GM19351 (cell line): Measurements from ENCODE around the gene ALG8.
"Not testable (repeated sequence)": the region's sequence is repeated elsewhere in the genome, so short reads cannot be mapped to it uniquely, and the experiment has no call there.

Experiments
- ATAC-seq: cut with Tn5 transposase; IDR thresholded peaks from one replicate; pipeline ENCODE4 v1.9.1; 2021; ENCODE audit warnings: mild to moderate bottlenecking, moderate library complexity; ENCODE audit not compliant: unreplicated experiment

ALG8 gene

GRCh38 chr11:78076733-78077403 lies 62.6 kb downstream of the ALG8 start:
- ATAC-seq = no peak

DNA sequence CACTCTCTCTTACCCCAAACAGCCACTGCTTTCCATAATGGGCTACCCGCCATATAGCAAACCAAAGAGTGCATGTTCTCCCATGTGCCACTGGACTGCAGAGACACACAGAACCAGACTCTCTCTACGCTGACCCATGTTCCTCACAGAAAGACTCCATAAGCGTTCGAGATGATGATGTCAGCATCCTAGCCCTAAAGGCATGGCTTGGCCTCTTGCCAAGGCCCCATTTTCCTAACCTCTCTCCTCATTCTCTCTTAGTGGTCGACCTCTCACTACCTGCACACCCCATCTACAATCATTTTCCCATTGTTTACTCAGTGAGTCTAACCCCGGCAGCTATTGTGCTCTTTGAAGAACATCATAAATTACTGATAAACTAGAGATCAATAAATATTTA lies 64.7 kb downstream of the ALG8 start:
- no peak for ATAC-seq

- no peak for ATAC-seq
These were observed 67.0 kb downstream of the ALG8 start for GRCh38 chr11:78072455-78072854.

DNA sequence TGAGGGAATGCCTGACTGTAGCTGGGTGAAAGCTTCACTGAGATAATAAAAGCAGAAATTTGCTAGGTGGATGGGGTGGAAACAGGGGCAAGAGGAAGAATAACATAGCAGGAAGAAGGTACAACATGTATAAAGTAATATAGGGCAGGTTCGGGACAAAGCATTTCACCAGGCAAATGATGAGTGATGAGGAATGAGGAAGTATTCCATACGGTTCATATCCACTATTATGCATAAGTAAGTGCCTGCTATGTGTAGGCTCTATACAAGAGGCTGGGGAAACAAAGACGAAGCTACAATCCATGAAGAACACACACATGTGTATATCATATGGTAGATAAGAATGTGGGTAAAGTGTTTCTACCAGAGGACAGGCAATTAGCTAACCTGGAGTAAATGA lies 67.7 kb downstream of the ALG8 start:
- ATAC-seq = no peak

GRCh38 chr11:78070621-78071020 lies 68.8 kb downstream of the ALG8 start:
- ATAC-seq = no peak

DNA sequence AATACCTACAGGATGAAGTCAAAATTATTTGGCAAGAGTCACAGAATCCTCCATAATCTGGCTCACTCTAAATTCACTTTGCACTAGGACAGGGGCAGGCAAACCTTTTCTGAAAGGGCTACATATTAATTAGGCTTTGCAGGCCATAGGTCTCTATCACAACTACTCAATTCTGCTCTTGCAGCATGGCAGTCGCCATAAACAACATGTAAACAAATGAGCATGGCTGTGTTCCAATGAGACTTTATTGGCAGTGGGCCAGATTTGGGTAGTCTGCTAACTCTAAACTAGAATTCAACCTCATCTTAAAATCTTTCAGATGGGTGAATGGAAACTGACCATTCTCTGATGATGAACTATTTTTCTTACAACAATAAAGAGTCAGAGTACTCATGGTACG lies 70.0 kb downstream of the ALG8 start:
- ATAC-seq = no peak

- no peak for ATAC-seq
These were observed 71.7 kb downstream of the ALG8 start for GRCh38 chr11:78067704-78068103.

DNA sequence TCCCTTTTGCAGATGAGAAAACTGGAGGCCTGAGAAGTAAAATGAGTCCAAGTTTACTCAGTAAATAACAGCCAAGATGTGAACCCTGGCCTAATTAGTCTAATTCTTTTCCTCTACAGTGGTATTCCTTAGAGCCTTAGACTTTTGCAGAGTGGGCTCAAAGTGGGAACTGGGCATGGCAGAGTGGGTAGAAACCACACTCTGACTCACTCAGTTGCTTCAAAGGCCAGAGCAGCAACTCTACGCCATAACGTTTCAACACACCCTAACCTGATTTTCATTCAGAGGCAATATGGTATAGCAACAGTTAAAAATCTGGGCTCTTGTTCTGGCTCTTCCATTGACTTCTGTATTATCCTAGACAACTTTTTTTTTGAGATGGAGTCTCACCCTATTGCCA lies 73.0 kb downstream of the ALG8 start:
- no peak for ATAC-seq

DNA sequence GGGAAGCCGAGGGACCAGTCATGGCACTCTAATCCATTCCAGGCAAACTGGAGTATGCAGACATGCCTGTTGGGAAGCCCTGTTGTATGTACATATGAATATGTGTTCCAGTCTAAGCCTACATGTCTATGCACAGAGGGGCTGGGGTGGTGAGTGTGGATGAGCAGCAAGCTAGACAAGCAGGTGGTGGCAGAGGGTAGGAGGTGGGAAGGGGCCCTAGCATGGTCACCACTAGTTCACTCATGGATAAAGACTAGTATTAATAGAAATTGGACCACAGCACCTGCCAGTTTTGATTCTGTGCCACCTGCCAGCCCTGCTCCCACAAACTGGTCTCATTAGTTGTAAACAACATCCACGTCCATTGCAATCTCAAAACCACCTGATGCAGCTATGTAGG lies 74.2 kb downstream of the ALG8 start:
- ATAC-seq = no peak

GRCh38 chr11:78063440-78064181 lies 75.8 kb downstream of the ALG8 start, which contains the start of gene THRSP:
TSS of gene THRSP (plus strand) at chr11:78063861. CDS start at chr11:78063882, 21 bp downstream.
- no peak for ATAC-seq

GRCh38 chr11:78062671-78063070 lies 76.8 kb downstream of the ALG8 start:
- no peak for ATAC-seq

DNA sequence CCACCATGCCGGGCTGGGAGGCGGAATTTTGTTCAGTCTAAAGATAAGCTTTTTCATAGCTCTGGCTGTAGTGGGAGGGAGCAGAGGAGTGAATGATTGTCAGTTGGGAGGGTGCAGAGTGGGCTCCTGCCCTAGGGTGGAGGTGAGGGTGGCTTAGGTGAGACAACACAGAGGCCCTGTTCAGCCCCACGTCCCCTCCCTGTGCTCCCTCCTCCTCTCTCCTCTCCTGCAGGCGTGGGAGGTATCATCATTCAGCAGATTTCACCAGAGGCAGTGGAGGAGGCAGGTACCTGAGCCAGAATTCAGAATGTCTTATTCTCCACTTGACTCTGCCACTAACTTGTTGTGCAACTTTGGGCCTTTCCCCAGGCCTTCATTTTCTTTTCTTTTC lies 77.5 kb downstream of the ALG8 start:
- ATAC-seq = no peak

DNA sequence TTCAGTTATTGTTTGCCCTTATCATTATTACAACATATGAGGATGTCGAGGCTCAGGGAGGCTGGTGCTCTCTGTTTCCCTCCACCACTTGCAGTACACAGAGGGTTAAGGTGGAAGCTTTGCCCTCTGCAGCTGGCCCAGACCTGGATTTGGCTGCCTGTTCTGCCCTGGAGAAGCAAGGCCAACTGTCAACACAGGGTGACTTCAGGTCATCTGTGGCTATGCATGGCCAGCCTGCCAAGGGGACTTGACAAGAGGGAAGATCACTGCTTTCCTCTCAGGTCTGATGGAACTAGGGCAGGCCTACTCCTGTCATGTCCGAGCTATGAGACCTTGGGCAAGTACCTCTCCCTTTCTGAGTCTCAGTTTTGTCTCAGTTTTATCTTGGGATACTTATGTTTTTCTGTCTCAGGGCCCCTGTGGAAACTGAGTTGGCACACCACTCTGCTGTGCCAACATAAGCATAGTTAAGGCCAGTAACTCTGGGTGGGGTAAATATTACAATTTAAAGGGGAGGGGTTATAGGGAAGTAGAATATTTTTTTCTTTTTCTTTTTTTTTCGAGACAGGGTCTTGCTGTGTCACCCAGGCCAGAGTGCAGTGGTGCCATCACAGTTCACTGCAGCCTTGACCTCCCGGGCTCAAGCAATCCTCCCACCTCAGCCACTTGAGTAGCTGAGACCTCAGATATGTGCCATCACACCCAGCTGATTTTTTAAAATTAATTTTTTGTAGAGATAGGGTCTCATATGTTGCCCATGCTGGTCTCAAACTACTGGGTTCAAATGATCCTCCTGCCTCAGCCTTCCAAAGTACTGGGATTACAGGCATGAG lies 78.1 kb downstream of the ALG8 start:
- no peak for ATAC-seq

- no peak for ATAC-seq
These were observed 78.9 kb downstream of the ALG8 start for GRCh38 chr11:78060533-78060932.

DNA sequence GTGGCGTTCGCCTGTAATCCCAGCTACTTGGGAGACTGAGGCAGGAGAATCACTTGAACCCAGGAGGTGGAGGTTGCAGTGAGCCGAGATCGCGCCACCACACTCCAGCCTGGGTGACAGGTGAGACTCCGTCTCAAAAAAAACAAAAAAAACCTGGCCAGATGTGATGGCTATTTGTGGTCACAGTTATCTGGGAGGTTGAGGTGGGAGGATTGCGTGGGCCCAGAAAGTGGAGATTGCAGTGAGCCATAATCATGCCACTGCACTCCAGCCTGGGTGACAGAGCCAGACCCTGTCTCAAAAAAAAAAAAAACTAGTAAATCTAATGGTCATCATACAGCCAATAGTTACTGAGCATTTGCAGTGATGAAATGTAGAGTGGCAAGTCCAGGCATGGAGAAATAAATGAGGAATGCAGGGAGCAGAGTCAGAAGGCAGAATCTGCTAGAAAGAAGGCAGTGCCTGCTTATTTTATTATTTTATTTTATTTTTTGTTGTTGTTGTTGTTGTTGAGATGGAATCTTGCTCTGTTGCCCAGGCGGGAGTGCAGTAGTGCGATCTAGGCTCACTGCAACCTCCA lies 79.6 kb downstream of the ALG8 start:
- not testable (repeated sequence) for ATAC-seq

- ATAC-seq = no peak
These were observed 81.9 kb downstream of the ALG8 start for GRCh38 chr11:78057462-78058055.

DNA sequence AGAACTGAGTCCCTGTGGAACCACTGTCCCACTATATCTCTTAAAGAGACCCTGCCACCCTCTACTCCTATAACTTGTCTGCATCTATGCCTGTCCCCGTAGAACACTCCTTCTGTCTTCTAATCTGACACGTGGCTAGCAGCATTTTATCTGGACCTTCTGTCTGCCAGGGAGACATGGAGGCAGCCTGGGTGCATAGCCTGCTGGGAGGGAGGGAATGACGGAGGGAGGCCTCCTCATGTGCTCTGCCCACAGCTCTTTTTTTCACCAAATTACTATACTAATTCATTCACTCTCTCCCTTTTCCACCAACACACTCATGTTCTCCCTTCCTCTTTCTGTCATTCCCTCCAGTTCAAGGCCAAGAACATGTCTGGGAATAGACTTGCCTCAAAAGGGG lies 83.3 kb downstream of the ALG8 start:
- ATAC-seq = no peak

DNA sequence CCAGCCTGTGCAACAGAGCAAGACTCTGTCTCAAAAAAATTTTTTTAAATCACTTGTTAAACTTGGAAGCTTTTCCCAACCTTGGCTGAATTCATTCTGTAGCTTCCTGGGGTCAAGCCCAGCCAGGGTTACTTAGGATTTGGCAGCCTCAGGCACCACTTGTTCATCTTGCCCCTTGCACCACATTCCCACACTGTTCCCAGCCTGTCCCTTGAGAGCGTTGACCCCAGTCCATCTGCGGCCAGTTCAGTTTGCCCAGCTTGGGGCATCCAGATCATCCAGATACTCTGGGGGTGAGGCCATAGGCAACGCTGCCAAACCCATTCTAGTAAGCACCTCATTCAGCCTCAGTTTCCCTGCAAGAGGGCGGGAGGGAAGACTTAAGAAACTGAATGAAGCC lies 84.5 kb downstream of the ALG8 start:
- ATAC-seq = no peak

- ATAC-seq = no peak
These were observed 88.2 kb downstream of the ALG8 start for GRCh38 chr11:78050964-78051831.
